Hepatocyte (in vitro differentiated cells): ENCODE measurements around the gene THAP12. TPM values are rescaled to one million over a fixed set of nuclear protein-coding genes. Genes with fewer than 3 reads are reported as not detected.
"Not testable (repeated sequence)": the region's sequence is repeated elsewhere in the genome, so short reads cannot be mapped to it uniquely, and the experiment has no call there.

Source experiments
- DNase-seq: peaks from one replicate; pipeline ENCODE4 v3.0.0-alpha.2; 2016; ENCODE audit warnings: low spot score
- H2AFZ ChIP-seq: fragments of 200-600 bp; sonication (generic); 2 replicates; pipeline ENCODE4 v1.6.0; 2016; ENCODE audit warnings: antibody characterized with exemption, mild to moderate bottlenecking
- H3K27ac ChIP-seq: fragments of 200-600 bp; sonication (generic); 2 replicates; pipeline ENCODE4 v1.5.1; 2016; ENCODE audit warnings: mild to moderate bottlenecking
- H3K27me3 ChIP-seq: fragments of 200-600 bp; sonication (generic); 2 replicates; pipeline ENCODE4 v1.6.1; 2016
- H3K36me3 ChIP-seq: fragments of 200-600 bp; sonication (generic); replicated peaks from 2 replicates; pipeline ENCODE4 v1.5.1; 2016; ENCODE audit warnings: low read depth; ENCODE audit not compliant: insufficient read depth
- H3K4me1 ChIP-seq: fragments of 200-600 bp; sonication (generic); 2 replicates; pipeline ENCODE4 v1.5.1; 2016; ENCODE audit warnings: mild to moderate bottlenecking, moderate library complexity; ENCODE audit not compliant: insufficient read depth
- H3K4me2 ChIP-seq: fragments of 200-600 bp; sonication (generic); 2 replicates; pipeline ENCODE4 v1.6.0; 2016
- H3K4me3 ChIP-seq: fragments of 200-600 bp; sonication (generic); 2 replicates; pipeline ENCODE4 v1.5.1; 2016; ENCODE audit warnings: mild to moderate bottlenecking
- H3K79me2 ChIP-seq: fragments of 200-600 bp; sonication (generic); 2 replicates; pipeline ENCODE4 v1.6.0; 2017; ENCODE audit warnings: mild to moderate bottlenecking
- H3K9me2 ChIP-seq: fragments of 200-600 bp; sonication (generic); replicated peaks from 2 replicates; pipeline ENCODE4 v1.6.0; 2017; ENCODE audit warnings: mild to moderate bottlenecking; ENCODE audit not compliant: insufficient read depth
- H3K9me3 ChIP-seq: fragments of 200-600 bp; sonication (generic); 2 replicates; pipeline ENCODE4 v1.5.1; 2016; ENCODE audit warnings: low read depth, mild to moderate bottlenecking
- H4K20me1 ChIP-seq: fragments of 200-600 bp; sonication (generic); 2 replicates; pipeline ENCODE4 v1.6.0; 2016; ENCODE audit warnings: mild to moderate bottlenecking; ENCODE audit not compliant: insufficient read depth, poor library complexity, severe bottlenecking
- CTCF ChIP-seq: fragments of 200-600 bp; sonication (generic); IDR thresholded peaks from 2 replicates; pipeline ENCODE4 v1.5.1; 2016; ENCODE audit warnings: antibody characterized with exemption, mild to moderate bottlenecking; ENCODE audit not compliant: poor library complexity
- EZH2 ChIP-seq: fragments of 200-600 bp; sonication (generic); IDR thresholded peaks from 2 replicates; pipeline ENCODE4 v1.6.1; 2016; ENCODE audit warnings: antibody characterized with exemption, mild to moderate bottlenecking, borderline replicate concordance
- EZH2phosphoT487 ChIP-seq: fragments of 200-600 bp; sonication (generic); IDR thresholded peaks from one replicate; pipeline ENCODE4 v1.6.1; 2018; ENCODE audit warnings: antibody characterized with exemption, mild to moderate bottlenecking, low read depth, moderate library complexity; ENCODE audit not compliant: unreplicated experiment, severe bottlenecking
- WGBS: methylation state at CpG from one replicate; pipeline ENCODE4 v1.1.6; 2016; ENCODE audit warnings: low lambda C conversion rate; ENCODE audit errors: missing lambda C conversion rate; 5-methylcytosine and 5-hydroxymethylcytosine counted together
- polyA plus RNA-seq: library from polyadenylated mRNA; unstranded; fragments of >200 nt; fragmentation: Nextera tagmentation; extraction: Ambion mirVana; gene quantifications from 2 replicates; pipeline ENCODE4 v1.2.1, GENCODE V29; 2016
- total RNA-seq: library from RNA; depleted of rRNA; stranded (reverse); fragments of >200 nt; gene quantifications from 2 replicates; pipeline ENCODE4 v1.2.3, GENCODE V29; 2014

Gene THAP12
- total and polyA plus RNA-seq, 2 experiments from 2014 or later = 21.5 to 62.6 TPM

GRCh38 chr11:76327202-76327601 lies 53.7 kb downstream of the THAP12 start:
- no peak overlapping the region for H2AFZ ChIP-seq
- H3K4me2 ChIP-seq = no peak overlapping the region
- TF ChIP-seq EZH2 (no peak), EZH2phosphoT487 (no peak), CTCF (no peak)
- no peak overlapping the region for H3K4me3 ChIP-seq
- H3K27ac ChIP-seq = no peak overlapping the region
- DNase-seq = no peak
- H3K9me3 ChIP-seq = no peaks in the 10 kb centered on the region
- 42% methylated on average over 1 of the region's 1 CpG for WGBS
- H4K20me1 ChIP-seq = no peaks in the 10 kb centered on the region
- H3K36me3 ChIP-seq = no peaks in the 10 kb centered on the region
- H3K4me1 ChIP-seq = peaks cover 13% of the 10 kb centered on the region
- H3K27me3 ChIP-seq = peaks cover 3% of the 10 kb centered on the region
- no peaks in the 10 kb centered on the region for H3K9me2 ChIP-seq
- no peaks in the 10 kb centered on the region for H3K79me2 ChIP-seq

GRCh38 chr11:76325185-76325584 lies 55.7 kb downstream of the THAP12 start:
- 94% methylated on average over 2 of the region's 2 CpGs for whole genome bisulfite sequencing
- H3K4me3 ChIP-seq = no peak overlapping the region
- no peaks in the 10 kb centered on the region for H4K20me1 ChIP-seq
- no peaks in the 10 kb centered on the region for H3K36me3 ChIP-seq
- no peak overlapping the region for H2AFZ ChIP-seq
- TF ChIP-seq EZH2phosphoT487 (no peak), CTCF (no peak), EZH2 (no peak)
- peaks cover 20% of the 10 kb centered on the region for H3K4me1 ChIP-seq
- H3K9me2 ChIP-seq = no peaks in the 10 kb centered on the region
- H3K27me3 ChIP-seq = peaks cover 19% of the 10 kb centered on the region
- H3K4me2 ChIP-seq = no peak overlapping the region
- H3K27ac ChIP-seq = no peak overlapping the region
- no peaks in the 10 kb centered on the region for H3K79me2 ChIP-seq
- DNase-seq = no peak
- H3K9me3 ChIP-seq = no peaks in the 10 kb centered on the region

GRCh38 chr11:76323804-76324203 lies 57.1 kb downstream of the THAP12 start:
- no peak overlapping the region for H2AFZ ChIP-seq
- no peak overlapping the region for H3K4me2 ChIP-seq
- H3K9me2 ChIP-seq = no peaks in the 10 kb centered on the region
- no peaks in the 10 kb centered on the region for H3K36me3 ChIP-seq
- peaks cover 19% of the 10 kb centered on the region for H3K27me3 ChIP-seq
- TF ChIP-seq EZH2 (no peak), CTCF (no peak), EZH2phosphoT487 (no peak)
- no peak overlapping the region for H3K4me3 ChIP-seq
- H3K79me2 ChIP-seq = no peaks in the 10 kb centered on the region
- H3K27ac ChIP-seq = no peak overlapping the region
- no peaks in the 10 kb centered on the region for H3K9me3 ChIP-seq
- DNase-seq = no peak
- WGBS = 97% methylated on average over 6 of the region's 6 CpGs
- H4K20me1 ChIP-seq = no peaks in the 10 kb centered on the region
- H3K4me1 ChIP-seq = peaks cover 10% of the 10 kb centered on the region

- H3K4me1 ChIP-seq, H3K9me3 ChIP-seq, H3K9me2 ChIP-seq, H3K4me2 ChIP-seq, H2AFZ ChIP-seq, H3K4me3 ChIP-seq, DNase-seq, H3K27ac ChIP-seq, H3K79me2 ChIP-seq, H4K20me1 ChIP-seq, H3K36me3 ChIP-seq: not testable (repeated sequence)
- H3K27me3 ChIP-seq = peaks cover 19% of the 10 kb centered on the region
- 86% methylated on average over 2 of the region's 2 CpGs for whole genome bisulfite sequencing
Measured at GRCh38 chr11:76323375-76323774, 57.6 kb downstream of the THAP12 start.
